CD4-positive, alpha-beta T cell treated with Interleukin-6 at 100 ng/mL for 8 hours (primary cell): ENCODE data around the gene ASB14.
A peak's percentile ranks its signal among the peaks of the same experiment; 100 is the strongest.

ENCODE experiments used
- DNase-seq: peaks from one replicate; pipeline ENCODE4 v3.0.0-alpha.2; 2020; ENCODE audit warnings: mixed read lengths, low spot score

The ASB14 gene

DNA sequence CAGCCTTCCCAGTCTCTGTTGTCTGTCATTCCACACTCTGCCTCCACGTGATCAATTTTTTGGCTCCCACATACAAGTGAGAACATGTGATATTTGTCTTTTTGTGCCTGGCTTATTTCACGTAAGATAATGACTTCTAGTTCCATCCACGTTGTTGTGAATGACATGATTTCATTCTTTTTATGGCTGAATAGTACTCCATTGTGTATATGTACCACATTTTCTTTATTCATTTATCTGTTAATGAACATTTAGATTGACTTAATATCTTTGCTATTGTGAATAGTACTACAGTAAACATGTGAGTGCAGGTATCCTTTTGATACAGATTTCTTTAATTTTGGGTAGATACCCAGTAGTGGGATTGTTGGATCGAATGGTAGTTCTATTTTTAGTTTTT lies 31.4 kb downstream of the ASB14 start:
- DNase-seq = no peak

DNA sequence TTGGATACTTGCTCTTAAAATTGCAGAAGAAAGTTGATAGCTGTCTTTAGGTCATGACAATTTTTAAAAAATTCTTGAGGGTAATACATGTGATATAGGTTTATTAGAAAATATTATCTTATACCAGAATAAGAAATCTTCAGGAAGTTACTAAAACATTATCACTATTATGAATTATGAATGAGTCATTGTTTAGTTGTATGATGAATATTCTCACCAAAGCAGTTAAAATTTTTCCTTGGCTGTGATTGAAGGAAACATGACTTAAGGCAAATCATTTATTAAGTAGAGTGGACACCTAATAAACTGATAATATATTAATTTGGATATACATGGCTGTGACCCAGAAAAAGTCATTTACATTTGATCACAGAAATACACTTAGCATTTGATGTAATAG lies 34.8 kb downstream of the ASB14 start:
- DNase-seq = no peak

DNA sequence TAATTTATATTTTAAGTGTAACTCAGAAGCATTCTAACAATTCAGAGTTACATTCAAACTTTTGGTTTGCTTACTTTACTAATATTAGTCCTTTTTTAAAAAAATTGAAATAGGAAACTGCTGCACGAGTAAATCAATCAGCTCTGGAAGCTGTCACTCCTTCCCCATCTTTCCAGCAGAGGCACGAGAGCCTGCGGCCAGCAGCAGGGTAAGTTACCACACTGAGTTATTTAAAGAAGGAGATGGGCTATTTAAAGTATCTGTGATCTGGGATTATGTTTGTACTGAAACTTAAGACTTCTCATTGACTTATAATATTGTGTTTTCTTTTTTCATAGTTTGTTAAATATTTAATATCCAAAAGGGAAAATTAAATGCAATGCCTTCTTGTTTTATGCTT lies 35.6 kb downstream of the ASB14 start:
- no peak for DNase-seq

DNA sequence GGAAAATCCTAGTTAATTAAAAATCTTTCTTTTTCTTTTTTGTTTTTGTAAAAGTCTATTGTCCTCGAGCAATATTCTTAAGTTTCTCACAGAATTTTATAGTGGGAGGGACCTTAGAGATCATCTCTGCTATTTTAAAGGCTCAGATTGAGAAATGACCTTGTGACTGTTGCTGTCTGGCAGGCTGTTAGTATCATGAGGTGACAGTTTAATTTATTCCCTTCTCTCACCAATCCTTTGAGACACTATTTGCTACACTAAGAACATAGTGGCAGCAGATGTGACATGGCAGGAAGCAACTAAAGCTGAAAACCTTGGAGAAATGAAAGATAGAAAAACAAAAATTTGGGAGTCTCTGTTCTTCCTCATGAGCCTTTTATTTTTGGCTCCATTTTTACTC lies 40.1 kb downstream of the ASB14 start:
- no peak for DNase-seq

DNA sequence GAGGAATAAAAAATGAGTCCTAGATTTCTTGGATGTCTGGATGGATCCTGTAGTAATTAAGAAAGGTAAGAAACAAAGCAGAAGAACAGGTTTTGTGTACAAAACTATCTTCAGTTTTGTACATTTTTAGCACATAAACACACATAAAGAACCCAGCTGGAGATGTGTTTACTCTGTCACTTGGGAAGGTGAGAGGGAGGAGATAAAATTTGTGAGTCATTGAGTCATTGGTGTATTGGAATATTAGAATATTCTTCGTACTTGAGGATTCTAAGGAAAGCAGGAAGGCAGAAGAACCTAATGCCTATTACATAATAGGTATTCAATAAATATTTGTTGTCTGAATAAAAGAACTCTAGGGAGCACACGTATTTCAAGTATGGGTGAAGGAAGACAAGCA lies 47.5 kb downstream of the ASB14 start:
- no peak for DNase-seq

DNA sequence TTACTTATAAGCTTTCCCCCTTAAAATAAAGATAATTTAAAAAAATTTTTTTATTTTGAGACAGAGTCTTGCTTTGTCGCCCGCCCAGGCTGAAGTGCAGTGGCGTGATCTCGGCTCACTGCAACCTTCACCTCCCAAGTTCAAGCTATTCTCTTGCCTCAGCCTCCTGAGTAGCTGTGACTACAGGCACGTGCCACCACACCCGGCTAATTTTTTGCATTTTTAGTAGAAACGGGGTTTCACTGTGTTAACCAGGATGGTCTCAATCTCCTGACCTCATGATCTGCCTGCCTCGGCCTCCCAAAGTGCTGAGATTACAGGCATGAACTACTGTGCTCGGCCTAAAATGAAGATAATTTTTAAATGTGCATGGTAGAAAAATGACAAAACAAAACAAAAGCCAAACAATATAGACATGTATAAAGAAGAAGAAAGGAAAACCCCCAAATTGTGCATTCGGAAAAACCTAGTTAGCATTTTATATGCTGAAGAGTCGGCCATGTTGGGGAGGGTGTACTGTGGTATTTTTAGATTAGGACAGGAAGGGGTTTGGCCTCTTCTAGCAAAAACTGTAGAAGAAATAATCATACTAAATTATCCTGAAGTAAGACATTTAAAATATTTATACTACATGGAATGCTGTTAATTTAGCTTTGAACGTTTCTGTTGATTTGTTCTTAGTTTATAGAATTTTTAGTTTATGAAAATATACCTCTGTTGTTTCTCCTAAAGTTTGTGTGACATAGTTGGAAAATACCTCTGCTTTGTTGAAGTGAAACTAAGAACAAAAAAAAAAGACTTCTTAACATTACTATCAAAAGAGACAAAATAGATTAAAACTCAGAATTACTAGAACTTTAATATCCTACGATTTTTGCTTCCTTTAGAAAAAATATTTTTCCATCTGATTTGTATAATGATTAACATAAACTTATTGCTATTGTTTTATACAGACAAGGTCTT lies 57.6 kb downstream of the ASB14 start:
- no peak for DNase-seq

DNA sequence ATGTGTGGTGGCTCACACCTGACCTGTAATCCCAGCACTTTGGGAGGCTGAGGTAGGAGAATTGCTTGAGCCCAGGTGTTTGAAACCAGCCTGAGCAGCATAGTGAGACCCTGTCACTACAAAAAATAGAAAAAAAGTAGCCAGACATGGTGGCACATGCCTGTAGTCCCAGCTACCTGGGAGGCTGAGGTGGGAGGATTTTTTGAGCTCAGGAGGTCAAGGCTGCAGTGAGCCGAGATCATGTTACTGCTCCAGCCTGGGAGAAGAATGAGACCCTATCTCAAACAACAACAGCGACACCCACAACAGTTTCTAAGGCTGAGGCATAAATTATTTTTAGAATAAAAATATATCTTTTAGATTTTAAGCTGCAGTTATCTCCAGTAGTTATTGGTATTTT lies 58.7 kb downstream of the ASB14 start:
- DNase-seq = no peak

DNA sequence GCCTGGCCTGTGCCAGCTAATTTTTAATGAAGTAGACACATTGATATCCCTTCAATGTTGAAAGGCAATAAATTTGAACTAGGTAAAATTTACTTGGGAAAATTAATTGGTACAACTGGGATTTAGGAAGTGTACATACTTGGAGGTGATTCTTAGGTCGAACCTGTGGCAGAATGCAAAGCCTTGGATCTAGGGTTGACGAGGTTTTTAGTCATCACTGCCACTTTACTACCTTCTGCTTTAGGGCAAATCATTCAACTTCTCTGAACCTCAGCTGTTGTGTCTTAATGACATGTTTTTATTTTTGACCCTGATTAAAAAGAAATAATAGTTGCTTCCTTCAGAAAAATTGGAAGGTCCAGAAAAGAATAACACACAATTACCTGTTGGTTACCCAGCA lies 62.5 kb downstream of the ASB14 start:
- DNase-seq = no peak

DNA sequence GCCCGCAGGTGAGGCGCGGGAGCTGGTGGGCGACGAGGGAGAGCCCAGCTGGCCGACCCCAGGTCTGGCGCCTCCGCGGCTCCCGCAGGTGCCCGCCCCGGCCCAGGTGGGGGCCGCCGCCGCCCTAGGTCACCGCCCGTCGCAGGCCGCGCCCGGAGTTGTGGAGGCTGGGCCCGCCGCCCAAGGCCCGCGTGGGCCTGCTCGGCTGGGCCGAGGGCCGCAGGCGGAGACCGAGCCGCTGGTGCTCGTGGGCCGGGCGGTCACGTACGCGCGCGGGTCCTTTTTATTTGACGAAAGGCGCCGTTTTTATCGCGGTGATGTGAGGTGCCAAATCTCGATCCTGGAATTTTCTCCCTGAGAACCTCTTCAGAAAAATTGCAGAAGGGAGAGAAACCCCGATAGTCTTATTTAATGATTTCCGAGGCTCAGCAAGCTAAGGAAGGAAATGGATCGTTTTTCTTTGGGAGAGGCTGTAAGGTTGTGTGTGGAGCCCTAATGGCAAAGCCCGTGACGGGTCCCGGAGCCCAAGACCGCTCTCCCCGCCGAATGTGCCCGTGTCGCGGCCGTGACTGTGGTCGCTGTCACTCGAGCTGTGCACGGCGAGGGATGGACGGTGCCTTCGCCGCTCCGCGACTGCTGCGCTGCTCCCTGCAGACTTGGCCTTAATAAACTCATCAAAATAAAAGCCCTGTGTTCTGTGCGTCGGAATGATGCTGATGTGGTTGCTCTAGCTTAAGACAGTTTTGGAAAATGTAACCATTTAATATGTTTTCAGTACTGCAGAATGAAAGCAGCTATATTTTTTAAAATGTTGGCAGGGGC lies 64.3 kb downstream of the ASB14 start:
- DNase-seq = peak; percentile 24

DNA sequence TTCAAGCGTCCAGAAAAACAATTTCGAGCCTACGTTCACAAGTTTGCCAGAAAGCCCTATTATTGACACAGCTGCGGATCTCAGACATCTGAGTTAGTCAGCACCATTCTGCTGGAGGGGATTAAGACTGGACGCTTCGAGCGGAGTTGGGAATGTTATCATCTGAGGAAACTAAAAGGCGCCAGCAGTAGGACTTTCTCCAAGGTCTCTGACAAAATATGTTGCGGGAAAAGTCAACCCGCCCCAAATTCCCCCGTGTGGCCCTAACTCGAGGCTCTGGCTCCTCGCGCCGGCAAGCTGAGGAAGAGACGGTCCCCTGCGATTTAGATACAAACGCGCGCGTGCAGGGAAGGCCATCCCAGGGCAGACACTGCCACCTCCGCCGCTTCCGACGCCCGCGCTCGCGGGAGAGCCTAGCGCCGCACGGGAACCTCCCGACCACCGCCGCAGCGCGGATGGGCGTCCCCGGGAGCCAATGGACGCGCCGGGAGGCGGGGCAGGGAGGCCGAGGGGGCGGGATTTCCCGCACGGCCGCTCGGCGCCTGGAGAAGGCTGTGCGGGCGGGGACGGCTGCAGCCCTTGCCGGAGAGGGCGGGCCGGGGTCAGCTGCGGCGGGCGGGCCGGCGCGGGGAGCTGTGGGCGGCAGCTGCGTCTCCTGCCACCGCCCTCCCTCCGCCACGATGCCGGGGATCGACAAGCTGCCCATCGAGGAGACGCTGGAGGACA lies 65.1 kb downstream of the ASB14 start, which contains the start of gene APPL1:
TSS of gene APPL1 (plus strand) at position 526 of the 726 bp plus-strand sequence. CDS start at position 681, 155 bp downstream.
- peak; percentile 84 for DNase-seq

DNA sequence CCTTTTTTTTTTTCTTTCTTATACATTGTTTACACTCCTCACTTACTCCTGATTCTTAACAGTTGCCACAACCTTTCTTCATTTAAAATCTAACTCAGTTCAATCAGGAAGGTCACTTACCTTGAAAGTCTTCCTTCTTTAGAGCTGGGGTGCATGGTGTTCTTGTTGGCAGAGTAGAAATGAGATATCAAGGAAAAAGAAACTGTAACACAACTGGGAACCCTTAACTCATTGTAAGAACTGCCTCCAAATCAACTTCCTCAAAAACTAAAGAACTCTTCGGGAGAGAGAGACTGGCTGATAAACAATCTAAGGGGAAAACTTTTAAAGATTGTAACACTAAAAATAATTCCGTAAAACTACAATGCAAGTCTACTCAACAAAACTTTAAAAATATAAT lies 66.3 kb downstream of the ASB14 start:
- no peak for DNase-seq

DNA sequence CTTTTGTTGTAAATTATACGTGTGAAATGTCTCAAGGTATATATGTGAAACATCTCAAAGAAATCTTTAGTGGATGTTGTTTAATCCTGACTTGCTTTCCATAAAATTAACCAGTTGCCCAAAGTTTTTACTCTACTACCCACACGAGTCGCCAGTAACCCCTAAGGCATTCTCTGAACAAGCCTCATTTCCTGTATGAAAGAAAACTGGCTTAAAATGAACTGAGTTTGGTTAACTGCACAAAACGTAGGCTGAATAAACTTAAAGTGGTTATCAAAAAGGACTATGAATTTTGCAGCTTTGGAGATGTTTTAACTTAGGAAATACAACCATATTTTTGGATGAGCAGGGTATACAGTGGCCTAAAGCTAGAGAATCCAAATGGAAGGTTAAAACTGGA lies 67.6 kb downstream of the ASB14 start:
- no peak for DNase-seq

DNA sequence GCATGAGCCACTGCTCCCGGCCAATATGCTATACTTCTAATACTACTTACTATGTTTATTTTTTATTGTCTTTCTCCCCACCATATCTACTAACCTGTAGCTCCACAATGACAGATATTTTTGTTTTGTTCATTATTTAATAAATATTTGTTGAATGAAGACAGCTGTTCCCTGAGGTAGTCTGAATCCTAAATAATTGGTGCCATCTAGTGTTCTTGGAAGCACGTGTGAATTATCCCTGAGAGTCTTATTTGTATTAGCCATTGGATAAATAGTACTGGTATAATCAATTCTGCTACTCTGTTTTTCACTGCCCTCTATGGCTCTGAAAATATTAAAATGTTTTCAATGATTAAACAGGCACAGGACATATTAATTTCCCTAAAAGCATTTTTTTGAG lies 70.6 kb downstream of the ASB14 start:
- no peak for DNase-seq
